Activated naive CD8-positive, alpha-beta T cell (primary cell): ENCODE measurements around the gene GPR176.

Experiments
- H3K27ac Mint-ChIP-seq: one replicate; pipeline ENCODE4 v1.8.0; 2021; ENCODE audit warnings: mixed read lengths
- H3K27me3 Mint-ChIP-seq: one replicate; pipeline ENCODE4 v1.8.0; 2021; ENCODE audit warnings: mixed read lengths
- H3K36me3 Mint-ChIP-seq: one replicate; pipeline ENCODE4 v1.8.0; 2021; ENCODE audit warnings: mixed read lengths
- H3K4me1 Mint-ChIP-seq: one replicate; pipeline ENCODE4 v1.8.0; 2021; ENCODE audit warnings: low read depth, mixed read lengths
- H3K4me3 Mint-ChIP-seq: one replicate; pipeline ENCODE4 v1.8.0; 2021; ENCODE audit warnings: mild to moderate bottlenecking, mixed read lengths
- H3K9me3 Mint-ChIP-seq: one replicate; pipeline ENCODE4 v1.8.0; 2021; ENCODE audit warnings: low read depth, mixed read lengths

The GPR176 gene

GRCh38 chr15:39869254-39869653 is 50.8 kb downstream of the GPR176 start:
- H3K27me3 Mint-ChIP-seq = peaks cover 4% of the 10 kb centered on the region
- H3K36me3 Mint-ChIP-seq = no peaks in the 10 kb centered on the region
- no peak overlapping the region for H3K4me3 Mint-ChIP-seq
- no peaks in the 10 kb centered on the region for H3K4me1 Mint-ChIP-seq
- H3K27ac Mint-ChIP-seq = no peak overlapping the region
- H3K9me3 Mint-ChIP-seq = no peaks in the 10 kb centered on the region

GRCh38 chr15:39868396-39868795 is 51.7 kb downstream of the GPR176 start:
- H3K9me3 Mint-ChIP-seq = no peaks in the 10 kb centered on the region
- H3K36me3 Mint-ChIP-seq = no peaks in the 10 kb centered on the region
- H3K4me1 Mint-ChIP-seq = no peaks in the 10 kb centered on the region
- no peak overlapping the region for H3K4me3 Mint-ChIP-seq
- peaks cover 2% of the 10 kb centered on the region for H3K27me3 Mint-ChIP-seq
- no peak overlapping the region for H3K27ac Mint-ChIP-seq

- Mint-ChIP-seq H3K9me3 (no peaks in the 10 kb centered on the region), H3K4me1 (no peaks in the 10 kb centered on the region), H3K36me3 (no peaks in the 10 kb centered on the region), H3K27me3 (peaks cover 2% of the 10 kb centered on the region), H3K4me3 (no peak overlapping the region), H3K27ac (no peak overlapping the region)
These were observed 56.0 kb downstream of the GPR176 start for GRCh38 chr15:39864116-39864515.

- Mint-ChIP-seq H3K4me3 (no peak overlapping the region), H3K36me3 (no peaks in the 10 kb centered on the region), H3K27ac (no peak overlapping the region), H3K4me1 (no peaks in the 10 kb centered on the region), H3K27me3 (peaks cover 2% of the 10 kb centered on the region), H3K9me3 (no peaks in the 10 kb centered on the region)
These were observed 59.2 kb downstream of the GPR176 start for GRCh38 chr15:39860871-39861270.

- Mint-ChIP-seq H3K4me3 (no peak overlapping the region), H3K27ac (no peak overlapping the region), H3K4me1 (no peaks in the 10 kb centered on the region), H3K9me3 (no peaks in the 10 kb centered on the region), H3K27me3 (peaks cover 2% of the 10 kb centered on the region), H3K36me3 (no peaks in the 10 kb centered on the region)
These were observed 59.9 kb downstream of the GPR176 start for GRCh38 chr15:39860200-39860599.

- Mint-ChIP-seq H3K9me3 (no peaks in the 10 kb centered on the region), H3K27ac (no peak overlapping the region), H3K36me3 (no peaks in the 10 kb centered on the region), H3K4me3 (no peak overlapping the region), H3K4me1 (no peaks in the 10 kb centered on the region), H3K27me3 (peaks cover 2% of the 10 kb centered on the region)
These were observed 60.4 kb downstream of the GPR176 start for GRCh38 chr15:39859636-39860035.

- Mint-ChIP-seq H3K4me1 (no peaks in the 10 kb centered on the region), H3K4me3 (no peak overlapping the region), H3K27ac (no peak overlapping the region), H3K27me3 (peaks cover 2% of the 10 kb centered on the region), H3K9me3 (no peaks in the 10 kb centered on the region), H3K36me3 (no peaks in the 10 kb centered on the region)
These were observed 62.9 kb downstream of the GPR176 start for GRCh38 chr15:39857132-39857531.

GRCh38 chr15:39856357-39856756 is 63.7 kb downstream of the GPR176 start:
- H3K4me3 Mint-ChIP-seq = no peak overlapping the region
- no peaks in the 10 kb centered on the region for H3K36me3 Mint-ChIP-seq
- no peak overlapping the region for H3K27ac Mint-ChIP-seq
- H3K9me3 Mint-ChIP-seq = no peaks in the 10 kb centered on the region
- H3K27me3 Mint-ChIP-seq = peaks cover 2% of the 10 kb centered on the region
- H3K4me1 Mint-ChIP-seq = no peaks in the 10 kb centered on the region

- H3K4me3 Mint-ChIP-seq = no peak overlapping the region
- no peaks in the 10 kb centered on the region for H3K36me3 Mint-ChIP-seq
- peaks cover 2% of the 10 kb centered on the region for H3K27me3 Mint-ChIP-seq
- H3K4me1 Mint-ChIP-seq = no peaks in the 10 kb centered on the region
- H3K9me3 Mint-ChIP-seq = no peaks in the 10 kb centered on the region
- no peak overlapping the region for H3K27ac Mint-ChIP-seq
These were observed 64.7 kb downstream of the GPR176 start for GRCh38 chr15:39855400-39855799.

- H3K27me3 Mint-ChIP-seq = peaks cover 2% of the 10 kb centered on the region
- H3K4me3 Mint-ChIP-seq = no peak overlapping the region
- no peaks in the 10 kb centered on the region for H3K36me3 Mint-ChIP-seq
- no peaks in the 10 kb centered on the region for H3K9me3 Mint-ChIP-seq
- H3K27ac Mint-ChIP-seq = no peak overlapping the region
- no peaks in the 10 kb centered on the region for H3K4me1 Mint-ChIP-seq
These were observed 65.9 kb downstream of the GPR176 start for GRCh38 chr15:39854161-39854560.

GRCh38 chr15:39852250-39852649 is 67.8 kb downstream of the GPR176 start:
- no peaks in the 10 kb centered on the region for H3K36me3 Mint-ChIP-seq
- H3K9me3 Mint-ChIP-seq = no peaks in the 10 kb centered on the region
- peaks cover 3% of the 10 kb centered on the region for H3K27me3 Mint-ChIP-seq
- no peak overlapping the region for H3K4me3 Mint-ChIP-seq
- H3K27ac Mint-ChIP-seq = no peak overlapping the region
- H3K4me1 Mint-ChIP-seq = no peaks in the 10 kb centered on the region

- H3K9me3 Mint-ChIP-seq = no peaks in the 10 kb centered on the region
- no peak overlapping the region for H3K27ac Mint-ChIP-seq
- no peaks in the 10 kb centered on the region for H3K36me3 Mint-ChIP-seq
- H3K4me3 Mint-ChIP-seq = no peak overlapping the region
- H3K27me3 Mint-ChIP-seq = peaks cover 2% of the 10 kb centered on the region
- H3K4me1 Mint-ChIP-seq = no peaks in the 10 kb centered on the region
These were observed 68.5 kb downstream of the GPR176 start for GRCh38 chr15:39851500-39852092.

- Mint-ChIP-seq H3K27ac (no peak overlapping the region), H3K36me3 (no peaks in the 10 kb centered on the region), H3K4me1 (no peaks in the 10 kb centered on the region), H3K9me3 (no peaks in the 10 kb centered on the region), H3K4me3 (no peak overlapping the region), H3K27me3 (peaks cover 2% of the 10 kb centered on the region)
These were observed 69.6 kb downstream of the GPR176 start for GRCh38 chr15:39850436-39850835.

GRCh38 chr15:39846108-39846507 is 74.0 kb downstream of the GPR176 start:
- Mint-ChIP-seq H3K36me3 (no peaks in the 10 kb centered on the region), H3K27me3 (peaks cover 6% of the 10 kb centered on the region), H3K9me3 (no peaks in the 10 kb centered on the region), H3K4me3 (no peak overlapping the region), H3K27ac (no peak overlapping the region), H3K4me1 (no peaks in the 10 kb centered on the region)

GRCh38 chr15:39845582-39845981 is 74.5 kb downstream of the GPR176 start:
- Mint-ChIP-seq H3K9me3 (no peaks in the 10 kb centered on the region), H3K27me3 (peaks cover 6% of the 10 kb centered on the region), H3K36me3 (no peaks in the 10 kb centered on the region), H3K4me3 (no peak overlapping the region), H3K4me1 (no peaks in the 10 kb centered on the region), H3K27ac (no peak overlapping the region)

- peaks cover 6% of the 10 kb centered on the region for H3K27me3 Mint-ChIP-seq
- no peaks in the 10 kb centered on the region for H3K36me3 Mint-ChIP-seq
- no peaks in the 10 kb centered on the region for H3K4me1 Mint-ChIP-seq
- no peak overlapping the region for H3K27ac Mint-ChIP-seq
- H3K4me3 Mint-ChIP-seq = no peak overlapping the region
- no peaks in the 10 kb centered on the region for H3K9me3 Mint-ChIP-seq
These were observed 76.5 kb downstream of the GPR176 start for GRCh38 chr15:39843565-39843964.
